HepG2 (cell line): ENCODE data around the gene ORC4. TPM values are rescaled to one million over a fixed set of nuclear protein-coding genes. Genes with fewer than 3 reads are reported as not detected.
A peak's percentile ranks its signal among the peaks of the same experiment; 100 is the strongest.

Experiments
- ATAC-seq: fragments of 200-7000 bp; cut with Tn5 transposase; 3 replicates; pipeline ENCODE4 v1.9.1; 2020; ENCODE audit warnings: mild to moderate bottlenecking, moderate library complexity
- BruUV-seq: library from RNA; stranded (reverse); fragments of 400-500 nt; replicated peaks from 2 replicates; lab custom pipeline; 2021; lab: Mats Ljungman, UMichigan
- CTCF ChIA-PET: fragments of 300-600 bp; formaldehyde crosslinking; extraction: SDS; loops from one replicate; lab custom pipeline; 2021; ENCODE audit warnings: low total read pairs, inconsistent platforms, low intra/inter-chr PET ratio; lab: Yijun Ruan, JAX
- POLR2A ChIA-PET: fragments of 350-600 bp; sonication (Branson Sonifier 250); formaldehyde crosslinking; loops from one replicate; lab custom pipeline; 2020; ENCODE audit warnings: antibody characterized with exemption, inconsistent platforms; lab: Yijun Ruan, JAX
- DNase-seq: peaks from one replicate; pipeline ENCODE4 v3.0.0-alpha.2; 2015; ENCODE audit warnings: low spot score
- FAIRE-seq: peaks from 3 replicates; lab custom pipeline; 2011; peaks lifted over from hg19 to GRCh38; lab: Jason Lieb, UNC
- H2AFZ ChIP-seq: one replicate; pipeline ENCODE4 v1.6.1; 2011; ENCODE audit warnings: low read length, inconsistent platforms
- H3K27ac ChIP-seq: fragments of 300-600 bp; 3 replicates; pipeline ENCODE4 v1.8.0; 2011; ENCODE audit warnings: mixed run types, mild to moderate bottlenecking, mixed read lengths, low read length, inconsistent platforms; ENCODE audit not compliant: insufficient read depth; ENCODE audit errors: extremely low read length
- H3K27me3 ChIP-seq, 2 experiments: fragments of 200-600 bp in 1 of 2; 2 replicates in 1 of 2; 3 replicates in 1 of 2; pipeline versions ENCODE4 v1.6.0 to v1.8.0; 2011; ENCODE audit warnings: low read length in 2 of 2, mild to moderate bottlenecking in 2 of 2, moderate library complexity in 2 of 2, inconsistent platforms in 1 of 2; ENCODE audit not compliant: insufficient read depth in 2 of 2, control insufficient read depth in 1 of 2
- H3K36me3 ChIP-seq, 2 experiments: fragments of 200-600 bp in 1 of 2; replicated peaks in 1 of 2; 2 replicates in 1 of 2; 3 replicates in 1 of 2; pipeline versions ENCODE4 v1.5.1 to v1.8.0; 2011; ENCODE audit warnings: low read length in 2 of 2, inconsistent platforms in 1 of 2; ENCODE audit not compliant: insufficient read depth in 2 of 2, control insufficient read depth in 1 of 2
- H3K4me1 ChIP-seq: 2 replicates; pipeline ENCODE4 v1.5.1; 2012; ENCODE audit warnings: low read length, inconsistent platforms; ENCODE audit not compliant: insufficient read depth
- H3K4me2 ChIP-seq: 2 replicates; pipeline ENCODE4 v1.6.0; 2011; ENCODE audit warnings: low read depth, low read length, inconsistent platforms
- H3K4me3 ChIP-seq, 3 experiments: fragments of 200-600 bp in 1 of 3; sonication (generic), shearing (Covaris generic) in 1 of 3; replicated peaks in 1 of 3; 2 replicates each; pipeline ENCODE4 v1.5.1; 2011 to 2016; ENCODE audit warnings: low read length in 3 of 3, inconsistent platforms in 2 of 3, low read depth in 2 of 3, mild to moderate bottlenecking in 2 of 3, control low read depth in 1 of 3, mixed read lengths in 1 of 3; ENCODE audit not compliant: insufficient read depth in 1 of 3
- H3K79me2 ChIP-seq: one replicate; pipeline ENCODE4 v1.6.1; 2011; ENCODE audit warnings: low read length, inconsistent platforms; ENCODE audit not compliant: insufficient read depth
- H3K9ac ChIP-seq: 2 replicates; pipeline ENCODE4 v1.6.0; 2011; ENCODE audit warnings: mild to moderate bottlenecking, low read depth, low read length, inconsistent platforms; ENCODE audit not compliant: insufficient read depth
- H3K9me3 ChIP-seq: 2 replicates; pipeline ENCODE4 v1.5.1; 2012; ENCODE audit warnings: mild to moderate bottlenecking, low read length
- H4K20me1 ChIP-seq: 2 replicates; pipeline ENCODE4 v1.6.0; 2011; ENCODE audit warnings: inconsistent platforms, mild to moderate bottlenecking, low read length, moderate library complexity; ENCODE audit not compliant: insufficient read depth
- ARNT ChIP-seq: fragments of 450-650 bp; IDR thresholded peaks from 2 replicates; pipeline ENCODE4 v1.6.1; 2017
- ATM ChIP-seq: fragments of 450-650 bp; IDR thresholded peaks from 2 replicates; pipeline ENCODE4 v1.7.1; 2017; ENCODE audit warnings: mild to moderate bottlenecking, borderline replicate concordance
- CENPX ChIP-seq: sonication (generic); formaldehyde crosslinking; IDR thresholded peaks from 2 replicates; pipeline ENCODE4 v1.9.0; 2021; ENCODE audit warnings: mild to moderate bottlenecking, missing genetic modification reagents, moderate library complexity
- HINFP ChIP-seq: sonication (generic); formaldehyde crosslinking; IDR thresholded peaks from 2 replicates; pipeline ENCODE4 v1.4.0; 2020; ENCODE audit warnings: low read depth, mild to moderate bottlenecking, missing genetic modification reagents
- JDP2 ChIP-seq: sonication (generic); formaldehyde crosslinking; IDR thresholded peaks from 2 replicates; pipeline ENCODE4 v1.8.1; 2022; ENCODE audit warnings: missing genetic modification reagents, borderline replicate concordance
- MAFF ChIP-seq: IDR thresholded peaks from 2 replicates; pipeline ENCODE4 v1.6.1; 2011; ENCODE audit warnings: low read depth, low read length, improper control_type of control experiment
- MAFK ChIP-seq, 2 experiments: IDR thresholded peaks in 1 of 2; conservative IDR thresholded peaks in 1 of 2; 2 replicates each; pipeline ENCODE4 v1.6.1; 2011; ENCODE audit warnings: improper control_type of control experiment in 2 of 2, low read length in 2 of 2
- MIER2 ChIP-seq: IDR thresholded peaks from 2 replicates; pipeline ENCODE4 v1.6.1; 2016; ENCODE audit warnings: missing biosample characterization, missing genetic modification reagents
- NR2F2 ChIP-seq: IDR thresholded peaks from 2 replicates; pipeline ENCODE4 v1.6.1; 2012; ENCODE audit warnings: low read depth, inconsistent platforms, borderline replicate concordance
- POGZ ChIP-seq: sonication (generic); formaldehyde crosslinking; IDR thresholded peaks from 2 replicates; pipeline ENCODE4 v1.4.0; 2020; ENCODE audit warnings: mild to moderate bottlenecking, missing genetic modification reagents
- SRF ChIP-seq: IDR thresholded peaks from 2 replicates; pipeline ENCODE4 v1.6.1; 2011; ENCODE audit warnings: mild to moderate bottlenecking, low read depth, low read length, moderate library complexity
- TOPORS ChIP-seq: sonication (generic); formaldehyde crosslinking; IDR thresholded peaks from 2 replicates; pipeline ENCODE4 v1.8.0; 2023; ENCODE audit warnings: mild to moderate bottlenecking, missing genetic modification reagents
- ZNF841 ChIP-seq: sonication (generic); formaldehyde crosslinking; IDR thresholded peaks from 2 replicates; pipeline ENCODE4 v1.8.1; 2023; ENCODE audit warnings: missing genetic modification reagents, borderline replicate concordance
- in situ Hi-C: cut with HindIII; loops from 2 replicates; pipeline ENCODE4 v1.10.0; 2017; ENCODE audit warnings: low pct_unique_long_range_greater_than_20kb; ENCODE audit not compliant: extremely low pct_ligation_motif_present
- intact Hi-C: fragments of 100-400 bp; cut with micrococcal nuclease; formaldehyde crosslinking; loops from one replicate; pipeline ENCODE4 v1.10.0; 2022; ENCODE audit not compliant: unreplicated experiment
- polyA plus RNA-seq, 8 experiments: library from polyadenylated mRNA; depleted of rRNA in 3 of 8; stranded (reverse) in 7 of 8; unstranded in 1 of 8; fragments of >200 nt; fragmentation: Illumina TruSeq in 4 of 8; extraction: Trizol in 4 of 8; gene quantifications; 2 replicates each; pipeline versions ENCODE4 v1.2.1 to v1.2.3, GENCODE V29; 2011 to 2016; ENCODE audit warnings: low read depth in 4 of 8, missing spikeins in 1 of 8, mixed read lengths in 1 of 8; ENCODE audit not compliant: insufficient read depth in 1 of 8
- total RNA-seq, 5 experiments: library from RNA; depleted of rRNA; stranded (reverse); fragments of >200 nt; fragmentation: Illumina TruSeq; extraction: Trizol; gene quantifications; 2 replicates each; pipeline ENCODE4 v1.2.3, GENCODE V29; 2016; ENCODE audit warnings: low read depth in 1 of 5
- TF ChIP-seq, protein P1 (sequence below): sonication (generic); formaldehyde crosslinking; IDR thresholded peaks from 2 replicates; pipeline ENCODE4 v1.5.0; 2020; ENCODE audit warnings: mild to moderate bottlenecking, missing genetic modification reagents
- TF ChIP-seq, protein P2 (sequence below): sonication (generic); formaldehyde crosslinking; conservative IDR thresholded peaks from 2 replicates; pipeline ENCODE4 v1.8.0; 2022; ENCODE audit warnings: missing genetic modification reagents
- TF ChIP-seq, protein P3 (sequence below): sonication (generic); formaldehyde crosslinking; IDR thresholded peaks from 2 replicates; pipeline ENCODE4 v1.5.0; 2020; ENCODE audit warnings: missing genetic modification reagents, mild to moderate bottlenecking, borderline replicate concordance
- TF ChIP-seq, protein P4 (sequence below): sonication (generic); formaldehyde crosslinking; IDR thresholded peaks from 2 replicates; pipeline ENCODE4 v1.8.0; 2022; ENCODE audit warnings: missing genetic modification reagents, low read depth, mild to moderate bottlenecking, borderline replicate concordance

The ORC4 gene
- total and polyA plus RNA-seq, 2 of the 13 experiments (the other 11 are each of a cell fraction or from before 2014, with no cell fraction given): 28.6 to 84.8 TPM

DNA sequence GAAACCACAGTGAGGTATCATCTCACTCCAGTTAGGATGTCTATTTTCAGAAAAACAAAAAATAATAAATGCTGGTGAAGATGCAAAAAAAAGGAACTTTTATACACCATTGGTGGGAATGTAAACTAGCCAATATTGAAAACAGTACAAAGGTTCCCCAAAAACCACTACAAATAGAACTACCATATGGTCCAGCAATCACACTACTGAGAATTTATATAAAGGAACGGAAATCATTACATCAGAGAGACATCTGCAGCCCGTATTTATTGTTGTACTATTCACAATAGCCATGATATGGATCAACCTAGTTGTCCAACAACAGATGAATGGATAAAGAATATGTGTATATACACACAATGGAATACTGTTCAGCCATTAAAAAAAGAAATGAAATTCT, 52.0 kb downstream of the ORC4 start (continued):
- TF ChIP-seq, protein P1, sequence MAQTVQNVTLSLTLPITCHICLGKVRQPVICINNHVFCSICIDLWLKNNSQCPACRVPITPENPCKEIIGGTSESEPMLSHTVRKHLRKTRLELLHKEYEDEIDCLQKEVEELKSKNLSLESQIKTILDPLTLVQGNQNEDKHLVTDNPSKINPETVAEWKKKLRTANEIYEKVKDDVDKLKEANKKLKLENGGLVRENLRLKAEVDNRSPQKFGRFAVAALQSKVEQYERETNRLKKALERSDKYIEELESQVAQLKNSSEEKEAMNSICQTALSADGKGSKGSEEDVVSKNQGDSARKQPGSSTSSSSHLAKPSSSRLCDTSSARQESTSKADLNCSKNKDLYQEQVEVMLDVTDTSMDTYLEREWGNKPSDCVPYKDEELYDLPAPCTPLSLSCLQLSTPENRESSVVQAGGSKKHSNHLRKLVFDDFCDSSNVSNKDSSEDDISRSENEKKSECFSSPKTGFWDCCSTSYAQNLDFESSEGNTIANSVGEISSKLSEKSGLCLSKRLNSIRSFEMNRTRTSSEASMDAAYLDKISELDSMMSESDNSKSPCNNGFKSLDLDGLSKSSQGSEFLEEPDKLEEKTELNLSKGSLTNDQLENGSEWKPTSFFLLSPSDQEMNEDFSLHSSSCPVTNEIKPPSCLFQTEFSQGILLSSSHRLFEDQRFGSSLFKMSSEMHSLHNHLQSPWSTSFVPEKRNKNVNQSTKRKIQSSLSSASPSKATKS (CRISPR knock-in tag): no peak
- TF ChIP-seq POGZ (CRISPR knock-in tag) (no peak), ARNT (no peak)
- TF ChIP-seq, protein P2, sequence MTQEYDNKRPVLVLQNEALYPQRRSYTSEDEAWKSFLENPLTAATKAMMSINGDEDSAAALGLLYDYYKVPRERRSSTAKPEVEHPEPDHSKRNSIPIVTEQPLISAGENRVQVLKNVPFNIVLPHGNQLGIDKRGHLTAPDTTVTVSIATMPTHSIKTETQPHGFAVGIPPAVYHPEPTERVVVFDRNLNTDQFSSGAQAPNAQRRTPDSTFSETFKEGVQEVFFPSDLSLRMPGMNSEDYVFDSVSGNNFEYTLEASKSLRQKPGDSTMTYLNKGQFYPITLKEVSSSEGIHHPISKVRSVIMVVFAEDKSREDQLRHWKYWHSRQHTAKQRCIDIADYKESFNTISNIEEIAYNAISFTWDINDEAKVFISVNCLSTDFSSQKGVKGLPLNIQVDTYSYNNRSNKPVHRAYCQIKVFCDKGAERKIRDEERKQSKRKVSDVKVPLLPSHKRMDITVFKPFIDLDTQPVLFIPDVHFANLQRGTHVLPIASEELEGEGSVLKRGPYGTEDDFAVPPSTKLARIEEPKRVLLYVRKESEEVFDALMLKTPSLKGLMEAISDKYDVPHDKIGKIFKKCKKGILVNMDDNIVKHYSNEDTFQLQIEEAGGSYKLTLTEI (CRISPR knock-in tag): no peak
- TF ChIP-seq, all 625 proteins: peak for 0

- Histone ChIP-seq H3K79me2 (no peaks in the 10 kb centered on the region), H3K4me3 (no peak overlapping the region), H3K9me3 (no peaks in the 10 kb centered on the region), H2AFZ (no peak overlapping the region), H3K27ac (no peak overlapping the region), H3K36me3 (peaks cover 9 to 28% of the 10 kb centered on the region in 2 experiments), H4K20me1 (no peaks in the 10 kb centered on the region), H3K27me3 (no peaks in the 10 kb centered on the region), H3K4me1 (no peaks in the 10 kb centered on the region), H3K9ac (no peak overlapping the region), H3K4me2 (no peak overlapping the region)
- BruUV-seq: no TSS peak
- CTCF ChIA-PET: no interaction called here
- in situ Hi-C loops: no loop called here
- POLR2A ChIA-PET: no interaction called here
- no peak for FAIRE-seq
- ATAC-seq: no peak
- no peak for DNase-seq
- intact Hi-C loops: no loop called here
- TF ChIP-seq SRF: no peak
- no peak for TF ChIP-seq HINFP (CRISPR knock-in tag)
- no peak for TF ChIP-seq ATM
- no peak for TF ChIP-seq NR2F2
- TF ChIP-seq, protein P3, sequence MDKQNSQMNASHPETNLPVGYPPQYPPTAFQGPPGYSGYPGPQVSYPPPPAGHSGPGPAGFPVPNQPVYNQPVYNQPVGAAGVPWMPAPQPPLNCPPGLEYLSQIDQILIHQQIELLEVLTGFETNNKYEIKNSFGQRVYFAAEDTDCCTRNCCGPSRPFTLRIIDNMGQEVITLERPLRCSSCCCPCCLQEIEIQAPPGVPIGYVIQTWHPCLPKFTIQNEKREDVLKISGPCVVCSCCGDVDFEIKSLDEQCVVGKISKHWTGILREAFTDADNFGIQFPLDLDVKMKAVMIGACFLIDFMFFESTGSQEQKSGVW (CRISPR knock-in tag): no peak
- TF ChIP-seq CENPX (CRISPR knock-in tag): no peak
- no peak for TF ChIP-seq MIER2 (CRISPR knock-in tag)
- TF ChIP-seq, protein P4, sequence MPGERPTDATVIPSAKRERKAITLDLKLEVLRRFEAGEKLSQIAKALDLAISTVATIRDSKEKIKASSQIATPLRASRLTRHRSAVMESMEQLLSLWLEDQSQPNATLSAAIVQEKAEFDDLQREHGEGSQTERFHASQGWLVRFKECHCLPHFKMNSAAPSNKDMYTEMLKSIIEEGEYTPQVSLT (CRISPR knock-in tag): no peak
- TF ChIP-seq TOPORS (CRISPR knock-in tag): no peak
- peak; percentile 87 for TF ChIP-seq MAFF
- TF ChIP-seq JDP2 (CRISPR knock-in tag): no peak
- TF ChIP-seq ZNF841 (CRISPR knock-in tag): no peak
- peak; percentile 81 to 94 for TF ChIP-seq MAFK (conservative IDR thresholded peaks at IDR 0.05 in 1 of 2, IDR thresholded peaks at IDR 0.05 in 1 of 2; ENCODE audit: low read length in 2 of 2)
These were observed 68.4 kb downstream of the ORC4 start for GRCh38 chr2:147952118-147952517.
